ENCODE results near the gene SI.

The SI gene

GRCh38 chr3:165078293-165078692 is at the start of gene SI:
Gene SI, minus strand, starts transcription at chr3:165078496. Its CDS starts 2,484 bp downstream, at chr3:165076012.
- H3K4me1 ChIP-seq (ENCODE audit: insufficient read depth, low read length), result no peaks in the 10 kb centered on the region
- no peak within 1 kb of the TSS for H3K27ac ChIP-seq (ENCODE audit: low read depth, low read length)
- no peak within 1 kb of the TSS for H3K4me3 ChIP-seq (ENCODE audit: low read depth in 1 of 2, low read length in 2 of 2)
- no peaks in the 10 kb centered on the region for H3K36me3 ChIP-seq (ENCODE audit: insufficient read depth, low read length)
- no peak within 1 kb of the TSS for H3K9ac ChIP-seq (ENCODE audit: low read length)
- no peaks in the 10 kb centered on the region for H3K9me3 ChIP-seq (ENCODE audit: low read length)
- H3K27me3 ChIP-seq (ENCODE audit: control insufficient read depth in 1 of 2, insufficient read depth in 2 of 2, low read length in 2 of 2), result no peaks in the 10 kb centered on the region

GRCh38 chr3:165125836-165126235 is 47.5 kb upstream of the SI start:
- Histone ChIP-seq H3K9me3 (ENCODE audit: low read length) (no peaks in the 10 kb centered on the region), H3K36me3 (ENCODE audit: insufficient read depth, low read length) (no peaks in the 10 kb centered on the region), H3K9ac (ENCODE audit: low read length) (no peak overlapping the region), H3K27ac (ENCODE audit: low read depth, low read length) (no peak overlapping the region), H3K4me3 (ENCODE audit: low read depth in 1 of 2, low read length in 2 of 2) (no peak overlapping the region), H3K4me1 (ENCODE audit: insufficient read depth, low read length) (no peaks in the 10 kb centered on the region), H3K27me3 (ENCODE audit: control insufficient read depth in 1 of 2, insufficient read depth in 2 of 2, low read length in 2 of 2) (no peaks in the 10 kb centered on the region)

- Histone ChIP-seq H3K4me3 (ENCODE audit: low read depth in 1 of 2, low read length in 2 of 2) (no peak overlapping the region), H3K27me3 (ENCODE audit: control insufficient read depth in 1 of 2, insufficient read depth in 2 of 2, low read length in 2 of 2) (no peaks in the 10 kb centered on the region), H3K4me1 (ENCODE audit: insufficient read depth, low read length) (no peaks in the 10 kb centered on the region), H3K9ac (ENCODE audit: low read length) (no peak overlapping the region), H3K27ac (ENCODE audit: low read depth, low read length) (no peak overlapping the region), H3K36me3 (ENCODE audit: insufficient read depth, low read length) (no peaks in the 10 kb centered on the region), H3K9me3 (ENCODE audit: low read length) (no peaks in the 10 kb centered on the region)
Observed at GRCh38 chr3:165111401-165111800, 33.1 kb upstream of the SI start.

DNA sequence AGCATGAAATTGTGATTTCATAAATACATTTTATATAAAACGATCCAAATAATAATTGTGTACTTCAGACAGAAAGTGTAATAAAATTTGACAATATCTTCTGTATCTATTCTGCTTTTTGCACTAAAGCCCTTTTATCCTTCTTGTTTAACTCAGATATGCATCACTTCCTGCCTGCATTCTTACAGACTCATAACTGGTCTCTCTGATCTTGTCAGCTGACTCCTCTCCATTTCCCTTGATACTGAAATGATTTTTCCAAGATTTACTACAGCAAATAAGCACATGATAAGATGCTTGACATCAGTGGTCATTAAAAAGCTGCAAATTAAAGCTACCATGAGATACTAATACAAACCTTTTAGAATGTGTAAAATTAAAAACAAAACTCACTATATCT is 25.3 kb upstream of the SI start:
- no peak overlapping the region for H3K27ac ChIP-seq (ENCODE audit: low read depth, low read length)
- no peaks in the 10 kb centered on the region for H3K4me1 ChIP-seq (ENCODE audit: insufficient read depth, low read length)
- no peak overlapping the region for H3K9ac ChIP-seq (ENCODE audit: low read length)
- no peak overlapping the region for H3K4me3 ChIP-seq (ENCODE audit: low read depth in 1 of 2, low read length in 2 of 2)
- no peaks in the 10 kb centered on the region for H3K9me3 ChIP-seq (ENCODE audit: low read length)
- H3K27me3 ChIP-seq (ENCODE audit: control insufficient read depth in 1 of 2, insufficient read depth in 2 of 2, low read length in 2 of 2), result no peaks in the 10 kb centered on the region
- no peaks in the 10 kb centered on the region for H3K36me3 ChIP-seq (ENCODE audit: insufficient read depth, low read length)

DNA sequence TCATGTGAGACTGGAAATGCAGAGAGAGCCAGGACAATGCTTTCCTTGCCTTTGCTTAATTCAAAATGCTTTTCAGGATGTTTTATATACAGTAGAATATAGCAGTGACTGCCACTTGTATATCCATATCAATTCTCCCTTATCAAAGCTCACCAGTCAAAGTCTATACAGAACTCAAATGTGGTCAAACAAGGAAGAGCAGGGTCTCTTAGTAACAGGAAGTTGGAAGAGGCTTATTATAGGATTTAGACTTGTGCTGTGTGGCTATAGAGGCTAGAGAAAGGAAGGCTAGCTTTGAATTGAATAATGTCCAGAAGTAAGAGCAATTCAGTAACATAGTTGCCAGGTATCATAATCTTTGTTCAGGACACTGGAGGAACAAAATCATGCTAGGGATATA is 4.4 kb upstream of the SI start:
- no peak overlapping the region for H3K9ac ChIP-seq (ENCODE audit: low read length)
- H3K27me3 ChIP-seq (ENCODE audit: control insufficient read depth in 1 of 2, insufficient read depth in 2 of 2, low read length in 2 of 2), result no peaks in the 10 kb centered on the region
- no peak overlapping the region for H3K27ac ChIP-seq (ENCODE audit: low read depth, low read length)
- no peaks in the 10 kb centered on the region for H3K9me3 ChIP-seq (ENCODE audit: low read length)
- H3K4me1 ChIP-seq (ENCODE audit: insufficient read depth, low read length), result no peaks in the 10 kb centered on the region
- H3K36me3 ChIP-seq (ENCODE audit: insufficient read depth, low read length), result no peaks in the 10 kb centered on the region
- H3K4me3 ChIP-seq (ENCODE audit: low read depth in 1 of 2, low read length in 2 of 2), result no peak overlapping the region

DNA sequence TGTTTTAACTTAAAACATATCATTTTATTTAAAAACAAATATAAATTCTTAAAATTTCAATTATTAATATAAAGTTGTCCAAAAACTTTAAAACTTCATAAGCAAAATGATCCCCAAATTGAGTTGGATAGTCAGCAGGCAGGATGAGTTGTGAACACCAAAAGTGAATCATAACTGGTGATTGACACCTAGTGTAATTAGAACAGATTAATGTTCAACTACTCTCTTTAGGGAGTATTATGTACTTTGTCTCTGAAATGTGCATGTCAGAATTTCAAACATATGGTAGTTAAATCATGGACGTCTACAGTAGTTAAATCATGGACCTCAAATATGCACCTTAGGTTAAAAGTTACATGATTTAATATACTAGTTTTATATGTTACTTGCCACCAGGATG is 2.9 kb upstream of the SI start:
- Histone ChIP-seq H3K9ac (ENCODE audit: low read length) (no peak overlapping the region), H3K27me3 (ENCODE audit: control insufficient read depth in 1 of 2, insufficient read depth in 2 of 2, low read length in 2 of 2) (no peaks in the 10 kb centered on the region), H3K27ac (ENCODE audit: low read depth, low read length) (no peak overlapping the region), H3K4me1 (ENCODE audit: insufficient read depth, low read length) (no peaks in the 10 kb centered on the region), H3K9me3 (ENCODE audit: low read length) (no peaks in the 10 kb centered on the region), H3K4me3 (ENCODE audit: low read depth in 1 of 2, low read length in 2 of 2) (no peak overlapping the region), H3K36me3 (ENCODE audit: insufficient read depth, low read length) (no peaks in the 10 kb centered on the region)

GRCh38 chr3:165075695-165076094 is 2.6 kb downstream of the SI start:
- H3K27ac ChIP-seq (ENCODE audit: low read depth, low read length), result no peak overlapping the region
- no peaks in the 10 kb centered on the region for H3K36me3 ChIP-seq (ENCODE audit: insufficient read depth, low read length)
- H3K9me3 ChIP-seq (ENCODE audit: low read length), result no peaks in the 10 kb centered on the region
- no peaks in the 10 kb centered on the region for H3K27me3 ChIP-seq (ENCODE audit: control insufficient read depth in 1 of 2, insufficient read depth in 2 of 2, low read length in 2 of 2)
- H3K4me1 ChIP-seq (ENCODE audit: insufficient read depth, low read length), result no peaks in the 10 kb centered on the region
- H3K9ac ChIP-seq (ENCODE audit: low read length), result no peak overlapping the region
- H3K4me3 ChIP-seq (ENCODE audit: low read depth in 1 of 2, low read length in 2 of 2), result no peak overlapping the region

DNA sequence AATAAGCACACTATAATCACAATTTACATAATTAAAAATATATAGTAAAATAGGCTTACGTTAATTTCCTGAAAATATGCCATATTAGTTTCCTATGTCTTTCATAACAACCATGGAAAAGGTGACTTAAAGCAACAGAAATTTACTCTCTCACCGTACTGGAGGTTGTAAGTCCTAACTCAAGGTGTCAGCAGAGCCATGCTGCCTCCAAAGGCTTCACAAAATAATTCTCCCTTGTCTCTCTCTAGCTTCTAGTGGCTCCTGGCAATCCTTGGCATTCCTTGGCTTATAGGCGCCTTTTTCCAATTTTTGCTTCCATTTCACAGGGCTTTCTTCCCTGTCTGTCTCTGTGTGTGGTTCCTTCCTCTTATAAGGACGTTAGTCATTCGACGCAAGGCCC is 7.6 kb downstream of the SI start:
- Histone ChIP-seq H3K4me1 (ENCODE audit: insufficient read depth, low read length) (no peaks in the 10 kb centered on the region), H3K27me3 (ENCODE audit: control insufficient read depth in 1 of 2, insufficient read depth in 2 of 2, low read length in 2 of 2) (no peaks in the 10 kb centered on the region), H3K4me3 (ENCODE audit: low read depth in 1 of 2, low read length in 2 of 2) (no peak overlapping the region), H3K9ac (ENCODE audit: low read length) (no peak overlapping the region), H3K9me3 (ENCODE audit: low read length) (no peaks in the 10 kb centered on the region), H3K27ac (ENCODE audit: low read depth, low read length) (no peak overlapping the region), H3K36me3 (ENCODE audit: insufficient read depth, low read length) (no peaks in the 10 kb centered on the region)

DNA sequence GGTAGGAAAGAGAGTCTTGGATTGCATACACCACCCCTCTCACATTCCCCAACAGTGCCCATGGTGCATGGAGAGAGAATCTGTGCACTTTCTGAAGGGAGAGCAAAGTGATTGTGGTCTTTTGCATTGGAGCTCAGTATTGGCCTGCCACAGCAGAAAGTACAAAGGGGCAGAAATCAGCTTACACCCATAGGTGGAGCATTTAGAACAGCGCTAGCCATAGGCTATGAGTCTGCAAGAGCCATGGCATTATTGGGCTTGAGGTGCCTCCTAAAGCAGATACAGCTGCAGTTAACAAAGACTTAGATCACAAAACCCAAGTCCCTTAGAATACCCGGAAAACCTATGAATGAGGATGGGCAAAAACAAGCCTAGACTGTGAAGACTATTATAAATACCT is 21.8 kb downstream of the SI start:
- no peak overlapping the region for H3K9ac ChIP-seq (ENCODE audit: low read length)
- no peaks in the 10 kb centered on the region for H3K27me3 ChIP-seq (ENCODE audit: control insufficient read depth in 1 of 2, insufficient read depth in 2 of 2, low read length in 2 of 2)
- no peaks in the 10 kb centered on the region for H3K4me1 ChIP-seq (ENCODE audit: insufficient read depth, low read length)
- H3K9me3 ChIP-seq (ENCODE audit: low read length), result no peaks in the 10 kb centered on the region
- no peak overlapping the region for H3K4me3 ChIP-seq (ENCODE audit: low read depth in 1 of 2, low read length in 2 of 2)
- H3K36me3 ChIP-seq (ENCODE audit: insufficient read depth, low read length), result no peaks in the 10 kb centered on the region
- no peak overlapping the region for H3K27ac ChIP-seq (ENCODE audit: low read depth, low read length)

DNA sequence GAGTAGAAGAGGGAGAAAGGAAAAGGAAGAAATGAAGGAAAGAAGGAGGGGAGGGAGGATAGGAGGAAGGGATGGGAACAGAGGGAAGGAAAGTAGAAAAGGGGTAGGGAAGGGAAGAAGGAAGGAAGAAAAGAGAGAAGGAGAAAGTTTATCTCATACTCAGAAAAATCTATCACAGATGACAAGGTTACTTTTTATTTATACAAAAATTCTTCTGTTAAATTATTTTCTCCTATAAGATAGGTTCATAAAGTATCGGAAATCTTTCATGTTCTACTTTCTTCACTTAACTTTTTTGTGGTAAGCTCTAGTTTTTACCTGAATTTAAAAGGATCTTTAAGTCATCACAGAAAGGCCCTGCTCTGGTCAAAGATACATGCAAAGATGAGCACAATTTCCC is 38.1 kb downstream of the SI start:
- Histone ChIP-seq H3K9me3 (ENCODE audit: low read length) (no peaks in the 10 kb centered on the region), H3K36me3 (ENCODE audit: insufficient read depth, low read length) (no peaks in the 10 kb centered on the region), H3K9ac (ENCODE audit: low read length) (no peak overlapping the region), H3K4me3 (ENCODE audit: low read depth in 1 of 2, low read length in 2 of 2) (no peak overlapping the region), H3K4me1 (ENCODE audit: insufficient read depth, low read length) (no peaks in the 10 kb centered on the region), H3K27ac (ENCODE audit: low read depth, low read length) (no peak overlapping the region), H3K27me3 (ENCODE audit: control insufficient read depth in 1 of 2, insufficient read depth in 2 of 2, low read length in 2 of 2) (no peaks in the 10 kb centered on the region)

GRCh38 chr3:165011557-165011956 is 66.7 kb downstream of the SI start:
- H3K4me3 ChIP-seq (ENCODE audit: low read depth in 1 of 2, low read length in 2 of 2), result no peak overlapping the region
- H3K9me3 ChIP-seq (ENCODE audit: low read length), result no peaks in the 10 kb centered on the region
- H3K27ac ChIP-seq (ENCODE audit: low read depth, low read length), result no peak overlapping the region
- H3K36me3 ChIP-seq (ENCODE audit: insufficient read depth, low read length), result no peaks in the 10 kb centered on the region
- H3K4me1 ChIP-seq (ENCODE audit: insufficient read depth, low read length), result no peaks in the 10 kb centered on the region
- no peak overlapping the region for H3K9ac ChIP-seq (ENCODE audit: low read length)
- no peaks in the 10 kb centered on the region for H3K27me3 ChIP-seq (ENCODE audit: control insufficient read depth in 1 of 2, insufficient read depth in 2 of 2, low read length in 2 of 2)

- Histone ChIP-seq H3K9ac (ENCODE audit: low read length) (no peak overlapping the region), H3K36me3 (ENCODE audit: insufficient read depth, low read length) (no peaks in the 10 kb centered on the region), H3K27ac (ENCODE audit: low read depth, low read length) (no peak overlapping the region), H3K4me1 (ENCODE audit: insufficient read depth, low read length) (no peaks in the 10 kb centered on the region), H3K9me3 (ENCODE audit: low read length) (no peaks in the 10 kb centered on the region), H3K4me3 (ENCODE audit: low read depth in 1 of 2, low read length in 2 of 2) (no peak overlapping the region), H3K27me3 (ENCODE audit: control insufficient read depth in 1 of 2, insufficient read depth in 2 of 2, low read length in 2 of 2) (no peaks in the 10 kb centered on the region)
Observed at GRCh38 chr3:164984947-164985346, 93.3 kb downstream of the SI start.
